ENCODE results near the gene KCNH2. TPM values are rescaled to one million over a fixed set of nuclear protein-coding genes. Genes with fewer than 3 reads are reported as not detected.

The KCNH2 gene
- total and polyA plus RNA-seq, 2 of the 13 experiments (the other 11 are each of a cell fraction or from before 2014, with no cell fraction given) = 0.09 to 0.11 TPM

- no peak overlapping the region for H3K4me3 ChIP-seq (replicated peaks in 1 of 3; ENCODE audit: insufficient read depth in 1 of 3, low read depth in 2 of 3, low read length in 3 of 3)
- peaks cover 12 to 37% of the 10 kb centered on the region in 2 experiments; a peak in 3 of 5 replicates for H3K27me3 ChIP-seq (ENCODE audit: control insufficient read depth in 1 of 2, insufficient read depth in 2 of 2, low read length in 2 of 2)
- no peak overlapping the region for H3K9ac ChIP-seq (ENCODE audit: insufficient read depth, low read depth, low read length)
- no peaks in the 10 kb centered on the region for H3K36me3 ChIP-seq (replicated peaks in 1 of 2; ENCODE audit: control insufficient read depth in 1 of 2, insufficient read depth in 2 of 2, low read length in 2 of 2)
- no peaks in the 10 kb centered on the region for H3K9me3 ChIP-seq (ENCODE audit: low read length)
- H2AFZ ChIP-seq (ENCODE audit: low read length) = no peak overlapping the region
- H3K79me2 ChIP-seq (ENCODE audit: insufficient read depth, low read length) = no peaks in the 10 kb centered on the region
- ChIA-PET POLR2A (no interaction called here), CTCF (ENCODE audit: low intra/inter-chr PET ratio, low total read pairs) (no interaction called here)
- H4K20me1 ChIP-seq (ENCODE audit: insufficient read depth, low read length) = no peaks in the 10 kb centered on the region
- no TSS peak for BruUV-seq (replicated peaks)
- H3K4me2 ChIP-seq (ENCODE audit: low read depth, low read length) = no peak overlapping the region
- in situ Hi-C loops (cut with HindIII; ENCODE audit: extremely low pct_ligation_motif_present, low pct_unique_long_range_greater_than_20kb) = no loop called here
- H3K4me1 ChIP-seq (ENCODE audit: insufficient read depth, low read length) = no peaks in the 10 kb centered on the region
- no peak overlapping the region for H3K27ac ChIP-seq (ENCODE audit: extremely low read length, insufficient read depth, low read length)
- 38% methylated on average over 5 of the region's 21 CpGs for WGBS (ENCODE audit: low lambda C conversion rate)
- DNase-seq (ENCODE audit: low spot score) (no peak), ATAC-seq (no peak), FAIRE-seq (no peak)
- TF ChIP-seq SMAD3 (CRISPR knock-in tag; IDR thresholded peaks at IDR 0.05) (no peak), KLF12 (CRISPR knock-in tag; IDR thresholded peaks at IDR 0.05; ENCODE audit: borderline replicate concordance) (no peak), NFKBIZ (CRISPR knock-in tag; IDR thresholded peaks at IDR 0.05) (no peak), LCORL (IDR thresholded peaks at IDR 0.05) (no peak), LCORL (CRISPR knock-in tag; IDR thresholded peaks at IDR 0.05) (no peak), ZNF101 (CRISPR knock-in tag; IDR thresholded peaks at IDR 0.05; ENCODE audit: borderline replicate concordance, low read depth) (no peak), MZF1 (CRISPR knock-in tag; IDR thresholded peaks at IDR 0.05; ENCODE audit: borderline replicate concordance) (no peak), HNF4A (CRISPR knock-in tag; IDR thresholded peaks at IDR 0.05) (no peak), CBX2 (IDR thresholded peaks at IDR 0.05; ENCODE audit: low read depth, low read length) (no peak), CBX2 (CRISPR knock-in tag; IDR thresholded peaks at IDR 0.05; ENCODE audit: low read depth) (no peak), PHF21A (CRISPR knock-in tag; IDR thresholded peaks at IDR 0.05) (no peak), ZNF44 (CRISPR knock-in tag; IDR thresholded peaks at IDR 0.05) (no peak), PREB (CRISPR knock-in tag; IDR thresholded peaks at IDR 0.05) (no peak), ZNF333 (CRISPR knock-in tag; IDR thresholded peaks at IDR 0.05; ENCODE audit: borderline replicate concordance) (no peak), HMGXB4 (CRISPR knock-in tag; IDR thresholded peaks at IDR 0.05; ENCODE audit: borderline replicate concordance in 1 of 2, low read depth in 1 of 2) (no peak), HNF4G (IDR thresholded peaks at IDR 0.05; ENCODE audit: borderline replicate concordance, low read depth, low read length) (no peak), HNF4G (CRISPR knock-in tag; IDR thresholded peaks at IDR 0.05; ENCODE audit: borderline replicate concordance, low read depth) (no peak), GATA4 (IDR thresholded peaks at IDR 0.05; ENCODE audit: borderline replicate concordance, low read depth) (no peak), HDAC1 (CRISPR knock-in tag; IDR thresholded peaks at IDR 0.05) (no peak), DNMT3B (CRISPR knock-in tag; conservative IDR thresholded peaks at IDR 0.05) (no peak), GFI1 (CRISPR knock-in tag; IDR thresholded peaks at IDR 0.05; ENCODE audit: borderline replicate concordance) (no peak)
- intact Hi-C loops (cut with micrococcal nuclease; ENCODE audit: unreplicated experiment) = no loop called here
Measured at GRCh38 chr7:150954986-150955518, 23.1 kb downstream of the KCNH2 start.

Data from HepG2 (cell line).